Measurements from ENCODE around the gene GPC6.

Gene GPC6

DNA sequence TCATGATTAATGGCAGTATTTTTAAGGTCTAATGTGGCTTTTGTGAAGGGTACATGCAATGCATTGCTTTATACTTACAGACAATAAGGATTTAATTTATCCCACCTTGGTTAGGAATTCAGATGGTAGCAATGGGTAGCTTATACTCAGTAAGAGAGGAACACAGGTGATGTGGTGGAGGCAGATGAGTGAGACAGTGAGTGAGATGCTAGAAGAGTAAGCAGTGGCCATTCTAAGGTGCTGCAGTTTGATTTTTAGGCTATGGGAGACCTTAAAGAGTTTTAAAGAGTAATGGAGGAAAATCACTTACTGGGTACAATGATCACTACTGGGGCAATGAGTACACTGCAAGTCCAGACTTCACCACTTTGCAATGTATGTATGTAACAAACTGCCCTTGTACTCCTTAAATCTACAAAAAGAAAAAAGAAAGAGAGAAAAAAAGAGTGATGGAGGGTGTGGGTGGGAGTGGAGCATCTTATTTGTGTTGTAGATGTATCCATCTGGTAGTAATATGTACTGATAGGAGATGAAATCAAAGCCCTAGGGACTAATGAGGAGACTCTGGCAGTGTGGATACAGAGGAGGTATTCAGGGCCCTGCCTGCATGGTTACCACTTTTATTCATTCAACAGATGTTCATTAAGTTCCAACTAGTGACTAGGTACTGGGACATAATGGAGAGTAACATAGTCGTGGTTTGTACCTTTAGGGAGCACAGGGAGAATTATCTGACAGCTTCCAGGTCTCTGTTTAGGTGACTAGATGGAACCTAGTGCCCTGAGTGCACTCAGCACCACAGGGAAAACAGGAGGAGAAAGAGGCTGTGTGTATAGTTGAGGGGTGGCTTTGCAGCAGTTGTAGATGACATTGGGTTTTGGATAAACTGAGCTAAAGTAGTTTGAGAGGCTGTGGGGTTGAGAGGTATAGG is 99.0 kb downstream of the GPC6 start:
- no peak for DNase-seq

DNA sequence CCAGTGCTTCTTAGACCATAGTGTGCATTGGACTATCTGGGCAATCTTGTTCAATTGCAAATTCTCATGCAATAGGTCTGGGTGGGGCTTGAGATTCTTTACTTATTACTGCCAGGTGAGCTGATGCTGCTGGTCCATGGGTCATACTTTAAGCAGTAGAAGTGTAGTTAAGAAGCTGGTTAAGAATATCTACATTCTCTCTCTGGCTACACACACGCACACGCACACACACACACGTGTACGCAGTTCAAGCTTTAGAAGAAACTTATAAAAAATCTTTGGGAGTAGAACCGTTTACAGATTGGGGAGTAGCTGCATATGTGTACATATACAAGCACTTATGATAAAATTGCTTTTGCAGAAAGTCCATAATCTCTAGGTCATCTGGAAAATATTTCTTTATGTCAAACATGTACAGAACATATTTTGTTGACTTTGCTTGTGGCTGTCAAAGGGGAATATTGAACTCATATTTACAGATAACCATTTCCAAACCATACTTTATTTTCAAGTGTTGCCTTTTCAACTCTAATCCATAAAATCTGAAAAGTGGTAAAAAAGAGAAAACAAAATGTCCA is 99.7 kb downstream of the GPC6 start:
- no peak for DNase-seq

DNA sequence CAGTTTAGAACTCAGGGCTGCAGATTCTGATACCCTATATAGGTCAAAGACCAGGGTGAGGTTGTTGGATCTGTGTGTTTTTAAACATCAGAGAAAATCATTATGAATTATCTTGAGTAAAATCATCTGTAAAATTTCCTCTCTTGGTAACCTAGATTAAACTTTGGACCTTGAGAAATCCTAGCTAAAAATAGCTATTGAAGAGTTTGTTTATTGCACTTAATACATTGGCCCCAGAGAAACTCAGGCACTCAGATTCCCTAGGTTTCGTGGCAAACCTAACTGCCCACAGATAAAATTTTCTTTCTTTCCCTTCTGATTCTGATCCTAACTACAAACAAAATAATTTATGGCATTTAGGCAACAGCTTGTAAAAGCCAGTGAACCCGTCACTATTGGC is 102.3 kb downstream of the GPC6 start:
- DNase-seq = no peak

DNA sequence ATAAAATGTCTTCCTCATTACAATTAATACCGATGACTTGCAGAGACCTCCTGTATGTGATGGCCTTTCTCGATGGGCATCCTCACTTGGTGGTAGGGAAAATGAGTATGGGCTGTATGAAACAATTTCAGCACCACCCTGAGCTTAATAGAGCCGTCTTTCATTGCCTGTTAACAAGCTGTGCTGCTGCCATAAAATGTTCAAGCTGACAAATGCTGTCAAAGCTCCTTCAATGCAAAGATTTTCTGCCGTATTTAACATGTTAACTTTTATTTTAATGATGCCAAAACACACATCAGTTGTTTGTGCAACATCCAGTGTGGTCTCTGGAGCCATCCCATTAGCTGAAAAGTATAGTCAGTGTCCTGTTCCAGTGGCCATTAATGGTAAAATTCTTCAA is 110.1 kb downstream of the GPC6 start:
- DNase-seq = no peak

DNA sequence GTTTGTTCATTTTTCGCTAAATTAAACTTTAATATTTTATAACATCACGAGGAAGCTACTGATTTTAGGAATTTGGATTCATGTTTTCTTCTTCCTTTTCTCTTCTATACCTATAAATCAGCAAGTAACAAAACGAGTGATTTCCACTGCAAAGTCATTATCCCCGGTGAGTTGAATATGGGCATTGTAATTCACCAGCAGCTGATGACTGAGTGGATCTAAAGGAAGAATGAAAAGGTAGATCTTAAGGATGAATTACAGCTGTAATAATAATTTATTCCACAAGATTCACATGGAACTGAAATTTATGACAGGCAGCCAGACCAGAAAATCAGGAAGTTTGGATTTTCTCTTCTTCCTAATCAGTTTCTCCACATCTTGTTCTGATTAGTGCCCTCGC is 111.4 kb downstream of the GPC6 start:
- DNase-seq = no peak

DNA sequence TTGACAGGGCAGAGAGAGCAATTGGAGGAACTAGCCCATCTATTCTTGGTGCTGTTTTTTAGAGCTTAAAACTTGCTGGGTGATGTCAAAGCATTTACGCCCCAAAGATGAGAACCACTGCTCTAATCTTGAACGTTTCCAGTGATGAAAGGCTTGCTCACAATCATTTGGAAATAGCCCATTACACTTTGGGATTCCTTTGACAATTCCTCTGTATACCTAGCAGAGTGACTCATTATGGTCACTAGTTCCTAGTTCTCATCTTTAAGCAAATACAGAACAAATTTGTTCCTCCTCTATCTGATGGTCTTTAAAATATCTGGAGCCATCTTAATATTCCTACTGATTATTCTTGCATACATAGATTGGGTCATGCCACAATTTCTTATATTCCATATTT is 112.3 kb downstream of the GPC6 start:
- no peak for DNase-seq

DNA sequence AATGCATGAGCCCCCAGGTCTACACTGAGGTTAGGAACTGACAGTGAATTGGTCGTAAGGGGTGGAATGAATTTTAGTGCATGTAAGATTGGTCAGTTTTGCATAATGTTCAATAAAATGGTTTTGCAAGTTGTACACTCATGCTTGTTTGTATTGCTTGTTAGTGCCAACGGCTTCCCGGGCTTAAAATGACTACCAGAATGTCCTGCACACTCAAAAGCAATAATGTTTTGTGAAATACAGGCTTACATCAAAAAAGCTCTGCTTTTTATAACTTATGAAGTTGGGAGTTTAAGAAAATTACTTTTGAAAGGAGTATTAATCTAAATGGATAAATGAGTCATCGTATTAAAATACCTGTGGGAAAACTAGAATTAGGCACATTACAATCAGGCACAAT is 112.9 kb downstream of the GPC6 start:
- DNase-seq = no peak

DNA sequence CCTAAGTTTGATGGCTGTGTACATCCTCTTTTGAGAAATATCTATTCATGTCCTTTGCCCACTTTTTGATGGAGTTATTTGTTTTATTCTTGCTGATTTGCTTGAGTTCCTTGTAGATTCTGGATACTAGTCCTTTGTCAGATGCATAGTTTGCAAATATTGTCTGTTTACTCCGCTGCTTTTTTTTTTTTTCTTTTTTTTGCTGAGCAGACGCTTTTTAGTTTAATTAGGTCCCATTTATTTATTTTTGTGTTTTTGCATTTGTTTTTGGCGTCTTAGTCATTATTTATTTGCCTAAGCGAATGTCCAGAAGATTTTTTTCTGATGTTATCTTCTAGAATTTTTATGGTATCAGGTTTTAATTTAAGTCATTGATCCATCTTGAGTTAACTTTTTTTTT is 114.9 kb downstream of the GPC6 start:
- no peak for DNase-seq

DNA sequence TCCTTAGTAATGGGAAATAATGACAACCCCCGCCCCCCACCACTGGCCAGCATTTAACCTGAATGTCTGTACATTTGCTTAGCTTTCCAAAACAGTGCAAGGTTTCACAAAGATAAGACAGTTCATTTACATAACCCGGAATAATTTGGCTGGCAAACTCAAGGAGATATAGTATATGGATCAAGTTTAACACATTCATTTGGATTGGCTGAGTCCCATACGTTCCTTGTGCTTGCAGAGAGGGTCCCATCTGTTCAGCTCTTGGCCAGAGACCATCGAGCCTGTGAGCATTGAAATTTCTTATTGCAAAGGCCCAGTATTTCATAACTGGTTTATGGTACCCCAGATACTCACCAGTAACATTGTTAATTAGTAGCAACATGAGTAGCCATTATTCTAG is 116.5 kb downstream of the GPC6 start:
- DNase-seq = no peak

DNA sequence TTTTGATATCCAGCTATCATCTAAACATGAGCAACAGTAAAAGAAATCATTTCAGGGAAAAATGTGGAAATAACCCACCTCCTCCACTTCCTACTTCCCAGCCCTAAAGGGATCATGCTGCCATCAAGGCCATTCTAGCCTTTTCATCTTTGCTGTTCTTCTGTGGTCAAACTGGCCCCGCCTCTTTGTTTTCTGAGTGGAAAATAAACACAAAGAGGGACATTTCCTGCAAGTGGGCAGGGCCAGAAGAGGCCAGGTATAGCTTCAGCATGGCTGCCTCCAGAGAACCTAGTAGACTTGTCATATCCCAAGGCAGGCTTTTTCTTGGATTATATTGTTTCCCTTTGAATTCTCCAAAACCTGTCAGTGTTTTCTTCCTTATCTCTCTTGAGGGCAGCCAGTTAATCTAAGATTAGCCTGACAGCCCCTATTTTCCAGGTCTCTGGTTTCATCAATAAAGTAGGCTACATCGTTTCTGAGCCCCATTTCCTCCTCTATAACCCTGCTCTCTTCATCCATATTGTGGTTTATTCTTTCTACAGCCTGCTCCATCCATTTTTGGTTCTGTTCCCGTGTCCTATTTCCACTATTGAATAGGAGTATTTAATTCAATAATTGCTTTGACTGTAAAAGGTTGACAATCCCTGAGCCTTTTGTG is 117.6 kb downstream of the GPC6 start:
- no peak for DNase-seq

DNA sequence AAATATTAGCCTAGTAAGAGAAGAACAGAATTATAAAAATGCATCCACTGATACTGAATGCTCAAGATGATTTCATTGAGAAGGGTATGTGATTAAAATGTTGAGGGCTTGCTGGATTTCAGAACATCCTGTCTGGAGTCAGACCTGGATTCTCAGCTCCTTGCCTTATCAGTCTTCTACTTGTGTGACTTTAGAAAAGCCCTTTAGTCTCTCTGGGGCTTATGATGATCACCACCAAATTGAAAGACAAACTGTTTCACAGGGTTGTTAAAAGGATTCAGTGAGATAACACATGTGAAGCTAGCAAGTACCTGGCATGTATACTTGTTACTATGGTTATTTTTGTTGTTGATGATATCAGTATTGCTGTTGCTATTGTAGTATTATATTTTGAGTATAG is 118.4 kb downstream of the GPC6 start:
- no peak for DNase-seq

DNA sequence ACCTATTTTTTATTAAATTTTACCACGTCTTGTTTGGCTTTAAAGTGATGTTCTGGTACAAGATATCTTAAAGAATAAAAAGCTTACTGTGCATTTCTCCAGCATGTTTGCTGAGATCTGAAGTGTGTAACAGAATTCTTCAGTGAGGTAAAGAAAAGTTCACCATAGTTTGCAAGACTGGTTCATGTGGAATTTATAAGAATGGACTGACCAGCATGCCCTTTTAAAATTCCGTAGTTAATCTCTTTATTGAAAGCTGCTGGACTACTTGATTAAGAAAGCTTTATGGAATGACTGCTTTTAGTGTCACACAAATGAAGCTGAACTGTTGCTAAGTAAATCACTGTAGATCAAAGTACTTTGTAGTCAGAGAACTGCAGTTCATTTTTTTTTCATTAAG is 119.2 kb downstream of the GPC6 start:
- DNase-seq = no peak

DNA sequence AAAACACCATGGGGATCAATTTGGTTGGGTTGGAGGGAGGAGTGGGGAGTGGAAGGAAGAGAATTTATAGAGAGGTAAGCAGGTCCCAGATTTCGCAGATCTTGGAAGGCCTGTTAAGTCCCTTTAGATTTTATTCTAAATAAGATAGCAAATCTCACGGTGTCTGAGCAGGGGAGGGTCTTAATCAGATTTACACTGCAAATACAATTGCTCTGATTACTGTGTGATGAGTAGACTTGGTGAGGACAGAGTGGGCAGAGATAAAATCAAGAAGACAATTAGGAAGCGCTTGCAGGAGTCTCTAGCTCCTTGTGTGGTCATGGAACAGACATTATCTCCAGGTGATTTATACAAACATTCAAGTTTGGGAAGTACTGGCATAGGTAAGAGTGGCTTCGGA is 126.0 kb downstream of the GPC6 start:
- DNase-seq = no peak

DNA sequence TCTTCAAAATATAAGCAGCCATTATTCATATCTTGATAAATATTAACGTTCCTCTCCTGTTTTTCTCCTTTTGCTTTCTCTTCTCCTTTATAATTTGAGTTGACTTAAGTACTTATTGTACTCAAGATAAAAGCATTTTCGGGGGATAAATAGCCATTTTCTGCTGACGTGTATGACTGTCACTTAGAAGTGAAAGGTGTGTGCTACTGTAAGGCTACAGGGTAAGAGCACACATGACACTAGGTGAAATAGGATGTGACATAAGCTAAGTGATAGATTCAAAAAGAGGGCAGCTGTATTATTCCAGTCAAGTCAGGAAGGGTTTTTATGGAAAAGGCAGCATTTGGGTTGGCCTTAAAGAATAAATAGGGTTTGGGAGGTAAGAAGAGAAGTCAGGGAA is 128.5 kb downstream of the GPC6 start:
- DNase-seq = no peak

DNA sequence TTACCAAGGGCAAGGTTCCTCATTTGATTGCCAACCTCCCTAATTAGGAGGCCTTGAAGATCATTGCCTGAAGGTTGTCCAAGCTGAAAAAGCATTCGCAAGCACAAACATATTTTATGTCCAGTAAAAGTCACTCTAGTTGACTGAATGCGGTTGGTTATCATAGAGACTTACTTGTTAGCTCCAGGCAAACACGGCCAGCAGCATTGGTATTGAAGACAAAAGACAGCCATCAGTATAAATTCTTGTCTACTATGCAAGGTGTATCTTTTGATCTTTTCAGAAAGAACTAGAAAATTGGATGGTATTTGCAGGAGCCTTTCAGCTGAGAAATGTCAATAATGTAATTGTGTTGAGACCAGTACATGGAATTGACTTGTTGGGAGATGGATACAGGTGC is 129.9 kb downstream of the GPC6 start:
- DNase-seq = no peak

DNA sequence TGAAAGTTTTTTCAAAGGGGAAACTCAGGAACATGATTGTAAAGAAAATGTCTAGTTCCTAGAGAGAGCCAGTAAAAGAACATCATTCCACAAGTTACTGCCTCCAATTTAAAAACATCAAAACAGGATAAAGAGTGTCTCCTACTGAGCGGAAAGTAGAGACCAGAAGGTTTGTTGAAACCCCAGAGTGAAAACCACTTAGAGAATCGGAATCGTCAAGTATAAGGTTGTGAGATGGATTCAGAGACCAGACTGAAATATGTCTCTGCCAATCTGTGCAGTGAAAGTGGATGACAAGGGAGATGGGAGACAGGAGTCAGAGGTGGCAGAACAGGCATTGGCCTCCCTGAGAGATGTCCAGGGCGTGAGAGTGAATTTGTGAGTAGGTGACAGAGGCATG is 133.4 kb downstream of the GPC6 start:
- DNase-seq = no peak

DNA sequence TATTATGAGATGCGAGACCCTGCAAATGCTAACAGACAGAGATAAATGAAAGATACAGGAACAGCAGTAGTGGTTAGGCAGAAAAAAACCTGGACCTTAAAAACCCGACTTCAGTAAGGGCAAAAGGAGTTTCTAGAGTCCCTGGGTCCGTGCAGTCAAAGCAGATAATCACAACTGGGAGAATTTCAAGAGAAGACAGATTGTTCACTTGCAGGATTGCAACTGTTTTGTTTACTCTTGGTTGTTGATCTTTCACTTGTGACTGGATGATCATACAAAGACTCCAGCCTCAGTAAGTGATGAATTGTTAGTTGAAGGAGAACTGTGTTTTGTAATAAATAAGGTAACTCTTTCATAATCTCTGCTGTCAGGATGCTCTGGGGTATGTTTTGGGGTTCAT is 135.1 kb downstream of the GPC6 start:
- DNase-seq = no peak

DNA sequence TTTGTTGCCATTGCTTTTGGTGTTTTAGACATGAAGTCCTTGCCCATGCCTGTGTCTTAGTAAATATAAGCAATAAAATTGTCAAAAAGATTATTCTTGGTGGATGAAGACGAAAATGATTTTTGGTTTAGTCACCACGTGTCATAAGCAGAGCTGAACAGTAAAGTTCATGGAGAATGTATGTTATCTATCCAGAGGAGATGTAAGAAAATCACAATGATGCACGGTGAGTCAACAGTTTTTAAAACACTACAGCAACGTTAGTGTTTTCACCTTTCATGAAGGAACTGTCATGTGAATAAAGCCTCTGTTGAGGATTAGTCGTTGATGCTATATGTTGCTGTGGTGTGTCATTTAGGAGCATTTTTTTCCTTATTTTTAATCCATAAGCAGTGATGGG is 137.6 kb downstream of the GPC6 start:
- no peak for DNase-seq

DNA sequence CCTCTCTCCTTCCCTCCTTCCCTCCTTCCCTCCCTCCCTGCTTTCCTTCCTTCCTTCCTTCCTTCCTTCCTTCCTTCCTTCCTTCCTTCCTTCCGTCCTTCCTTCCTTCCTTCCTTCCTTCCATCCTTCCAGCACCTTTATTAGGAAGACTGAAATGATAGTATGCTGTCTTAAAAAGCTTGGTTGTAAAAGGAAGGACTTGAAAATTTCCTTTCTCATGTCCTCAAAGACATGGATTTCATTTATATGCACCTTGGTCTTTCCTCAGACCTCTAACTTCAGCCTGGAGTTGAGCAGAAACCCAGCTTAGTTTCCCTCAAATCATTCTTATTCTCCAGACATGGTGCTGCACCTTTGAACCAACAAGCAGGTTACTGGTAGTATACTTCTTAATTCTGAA is 141.7 kb downstream of the GPC6 start:
- DNase-seq = no peak

DNA sequence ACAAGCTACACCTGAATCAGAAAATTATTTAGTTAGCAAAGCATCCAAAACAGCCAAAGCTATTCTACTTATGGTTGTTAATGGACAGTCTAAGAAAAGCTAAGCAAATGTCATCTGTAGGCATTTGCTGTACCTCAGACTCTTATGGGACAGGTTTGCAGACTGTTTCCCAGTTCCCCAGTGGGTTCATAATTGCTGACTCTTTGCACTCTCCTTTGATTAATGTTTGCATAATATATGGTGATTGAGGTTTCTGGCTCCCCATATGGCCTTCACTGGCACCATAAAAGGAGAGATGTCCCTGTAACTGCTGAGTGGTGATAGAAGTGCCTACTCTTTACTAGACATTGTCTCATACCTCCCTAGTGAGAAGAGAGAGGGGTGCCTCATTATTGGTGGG is 142.1 kb downstream of the GPC6 start:
- DNase-seq = no peak

DNA sequence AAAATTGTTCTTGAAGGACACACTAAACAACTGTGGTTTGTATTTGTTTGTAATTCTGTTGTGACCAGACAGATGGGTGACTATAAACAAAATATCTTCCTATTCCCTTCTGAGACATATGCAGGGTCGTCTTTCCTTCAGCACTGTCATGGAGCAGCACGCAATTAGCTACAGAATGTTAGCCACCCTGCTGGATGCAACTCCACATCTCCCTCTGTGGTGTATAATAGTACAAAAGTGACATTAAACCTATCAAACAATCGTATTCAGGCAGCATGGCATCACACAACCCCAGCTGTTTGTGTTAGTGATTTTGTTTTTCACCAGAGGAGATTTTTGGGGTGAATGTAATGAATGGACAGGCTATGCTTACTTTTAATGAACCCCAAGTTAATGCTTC is 146.2 kb downstream of the GPC6 start:
- no peak for DNase-seq

DNA sequence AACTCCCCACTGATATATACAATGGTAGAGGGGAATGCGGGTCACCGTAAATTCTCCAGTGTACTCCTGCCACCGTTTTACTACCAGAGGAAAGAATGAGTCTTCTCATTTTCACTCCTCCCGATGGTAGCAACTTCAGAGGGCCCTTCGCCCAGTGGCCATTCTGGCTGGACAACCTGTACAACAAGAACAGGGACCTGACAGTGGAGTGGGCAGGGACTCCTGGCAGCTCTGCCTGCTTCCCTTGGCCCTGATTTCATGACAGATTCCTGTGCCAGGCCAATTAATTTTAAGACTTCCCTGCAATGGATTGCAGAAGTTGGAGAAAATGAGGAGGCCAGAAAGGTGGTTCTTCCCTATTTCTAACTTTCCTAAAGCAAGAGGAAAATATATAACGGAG is 148.9 kb downstream of the GPC6 start:
- no peak for DNase-seq

DNA sequence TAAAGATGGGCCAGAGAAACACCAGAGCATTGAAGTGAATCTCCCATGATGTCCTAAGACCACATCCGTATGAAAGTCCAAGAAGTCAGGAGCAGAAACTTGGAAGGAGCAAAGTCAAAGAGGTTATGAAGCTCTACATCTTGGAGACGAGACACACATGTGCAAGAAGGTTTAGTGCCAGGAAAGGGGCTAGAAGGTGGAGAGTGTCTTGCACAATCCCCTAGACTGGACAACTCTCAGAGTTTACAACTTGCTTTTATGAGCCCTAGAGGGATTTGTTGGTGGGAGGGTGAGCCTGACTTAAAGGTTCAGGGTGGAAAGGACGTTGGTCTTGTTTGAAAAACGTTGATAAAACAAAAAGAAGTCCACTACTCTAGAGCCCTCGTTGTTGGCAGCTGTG is 150.6 kb downstream of the GPC6 start:
- no peak for DNase-seq

DNA sequence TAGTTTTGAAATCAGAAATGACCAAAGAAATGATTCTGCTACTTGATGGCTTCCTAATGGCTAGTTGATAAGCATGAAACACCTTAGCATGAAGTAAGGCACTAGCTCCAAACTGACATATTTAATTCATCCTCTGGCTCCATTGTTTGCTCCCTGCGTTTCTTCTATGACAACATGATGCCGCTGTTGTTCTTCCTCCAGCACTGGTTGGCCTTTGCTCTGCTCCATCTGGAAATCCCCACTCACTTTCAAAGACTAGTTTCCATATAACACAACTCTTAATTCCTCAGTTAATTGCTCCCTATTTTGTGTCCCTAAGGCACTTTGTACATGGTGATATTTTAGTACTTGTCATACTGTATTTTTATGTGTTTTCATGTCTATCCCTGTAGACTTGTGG is 151.6 kb downstream of the GPC6 start:
- DNase-seq = no peak

Data from AML-193 (cell line).